GM19035 (cell line): ENCODE data around the gene ST7.

Experiments used
- ATAC-seq: cut with Tn5 transposase; IDR thresholded peaks from one replicate; pipeline ENCODE4 v1.9.1; 2021; ENCODE audit not compliant: unreplicated experiment

The ST7 gene

DNA sequence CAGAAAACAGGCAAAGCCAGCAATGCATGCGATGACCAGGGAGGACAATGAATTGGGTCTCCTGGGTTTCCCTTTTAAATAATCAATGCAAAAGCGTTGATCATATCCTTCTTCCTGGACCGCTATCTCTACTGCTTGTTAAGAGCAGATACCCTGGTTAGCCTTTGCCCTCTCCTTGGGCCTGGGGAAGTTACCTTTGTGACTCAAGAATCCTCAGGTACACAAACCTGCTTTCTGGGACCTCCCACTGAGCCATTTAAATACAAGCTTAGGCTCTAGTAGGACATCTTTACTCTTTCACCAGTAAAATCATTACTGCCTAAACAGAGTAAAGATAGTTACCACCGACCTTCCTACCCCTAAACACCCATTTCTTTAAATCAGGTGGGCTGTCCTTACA lies 195.7 kb downstream of the ST7 start:
- no peak for ATAC-seq

DNA sequence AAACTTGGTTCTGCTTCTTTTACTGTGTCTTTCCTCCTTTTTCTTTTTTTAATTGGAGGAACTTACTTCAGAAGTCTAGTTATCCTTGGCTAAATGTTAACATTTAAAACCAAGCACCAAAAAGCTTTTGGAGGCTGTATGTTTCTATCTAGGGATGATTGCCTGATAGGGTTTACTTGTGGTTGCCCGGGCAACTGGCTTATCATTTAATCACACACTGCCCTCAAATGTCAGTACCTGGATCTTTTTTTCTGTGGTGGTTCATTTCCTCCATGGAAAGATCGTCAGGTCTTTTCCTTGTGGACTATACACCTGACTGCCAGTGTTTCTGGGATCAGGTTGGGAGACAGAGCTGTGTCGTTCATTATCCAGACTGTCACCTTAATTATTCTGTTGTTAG lies 196.4 kb downstream of the ST7 start:
- ATAC-seq = no peak

DNA sequence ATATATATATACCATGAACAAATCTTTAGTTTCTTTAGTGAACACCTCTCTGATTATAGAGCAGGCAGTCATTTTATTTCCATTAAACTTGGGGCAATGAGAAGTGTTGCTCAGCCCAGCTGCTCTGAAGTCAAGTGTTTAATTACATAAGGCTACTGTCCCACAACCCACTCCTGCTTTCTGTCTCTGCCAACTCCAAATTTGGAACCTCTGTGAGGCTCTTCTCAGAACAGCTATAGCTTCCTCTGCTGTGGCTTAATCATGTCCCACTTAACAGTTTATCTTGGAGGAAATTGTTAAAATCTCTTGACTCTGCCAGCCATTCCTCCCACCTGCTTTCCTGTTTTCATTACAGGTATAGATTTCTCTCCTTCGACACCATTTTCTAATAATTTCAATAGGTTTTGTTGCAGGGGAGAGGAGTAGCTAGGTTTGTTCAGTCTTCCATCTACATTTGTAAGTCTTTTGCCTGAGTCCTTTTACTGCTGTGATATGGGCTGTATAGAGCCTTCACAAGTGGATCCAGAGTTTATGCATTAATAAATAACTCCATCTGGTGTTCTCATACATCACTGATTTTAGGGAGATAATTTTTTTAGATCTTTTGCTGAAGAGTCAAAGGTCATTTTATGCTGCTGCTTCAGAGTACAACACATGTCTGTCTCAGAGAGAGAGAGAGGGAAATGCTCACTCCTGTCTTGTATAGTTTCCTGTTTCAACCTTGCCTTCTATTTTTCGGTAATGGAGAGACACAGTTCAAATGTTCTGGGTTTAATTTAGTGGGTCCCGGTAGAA lies 199.1 kb downstream of the ST7 start:
- ATAC-seq = no peak

DNA sequence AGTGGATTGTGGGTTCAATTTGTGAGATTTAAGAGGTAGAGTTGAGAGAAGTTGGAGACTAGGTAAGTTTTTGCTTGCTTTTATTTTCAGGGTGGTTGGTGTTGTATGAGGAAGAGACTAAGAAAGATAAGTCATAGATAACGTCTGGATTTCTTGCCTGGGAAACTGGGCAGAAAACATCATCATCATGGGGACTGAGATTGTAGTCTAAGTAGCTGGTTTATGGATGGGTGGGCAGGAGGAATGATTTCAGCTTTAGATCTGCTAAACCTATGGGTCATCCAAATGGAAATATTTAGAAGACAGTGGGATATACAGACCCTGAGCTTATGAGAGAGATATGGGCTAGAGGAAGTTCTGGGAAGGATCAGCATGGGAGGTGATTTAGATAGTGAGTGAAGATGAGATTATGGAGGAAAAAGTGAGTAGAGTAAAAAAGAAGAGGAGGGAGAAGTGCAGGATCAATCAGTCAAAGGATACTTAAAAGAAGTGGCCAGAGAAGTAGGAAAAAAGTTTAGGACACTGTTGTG lies 199.8 kb downstream of the ST7 start:
- ATAC-seq = no peak

DNA sequence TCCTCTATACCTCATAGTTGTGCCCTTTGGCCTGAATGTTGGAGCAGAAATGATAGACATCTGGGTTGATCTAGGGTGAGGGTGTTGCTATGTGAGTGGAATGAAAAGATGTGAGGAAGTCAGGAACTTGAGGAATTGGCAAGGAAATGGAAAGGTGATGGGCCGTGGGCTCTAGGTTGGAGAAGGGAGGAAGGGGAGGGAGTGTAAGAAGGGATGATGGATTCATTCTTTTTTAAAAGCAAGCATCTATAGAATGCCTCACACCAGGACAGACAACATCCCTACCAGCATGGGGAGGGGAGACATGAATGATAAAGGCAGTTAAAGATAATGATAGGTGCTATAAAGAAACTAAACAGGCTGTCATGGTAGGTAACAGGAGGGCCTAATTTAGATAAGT lies 201.4 kb downstream of the ST7 start:
- ATAC-seq = no peak

DNA sequence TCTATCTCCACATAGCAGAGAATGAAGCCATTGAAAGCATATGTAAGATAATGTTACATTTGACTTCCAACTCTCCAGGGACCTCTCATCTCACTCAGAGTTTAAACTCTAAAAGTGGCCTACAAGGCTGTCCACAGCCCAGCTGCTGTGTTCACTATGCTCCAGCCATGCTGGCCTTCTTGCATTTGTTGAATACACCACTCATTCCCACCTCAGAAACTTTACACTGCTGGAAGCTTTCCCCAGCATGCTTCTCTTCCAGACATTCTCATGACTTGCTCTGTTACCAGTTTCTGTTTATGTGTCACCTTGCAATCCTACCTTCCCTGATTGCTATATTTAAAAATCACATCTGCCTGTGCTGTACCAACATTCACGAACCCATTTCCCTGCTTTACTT lies 202.4 kb downstream of the ST7 start:
- no peak for ATAC-seq

DNA sequence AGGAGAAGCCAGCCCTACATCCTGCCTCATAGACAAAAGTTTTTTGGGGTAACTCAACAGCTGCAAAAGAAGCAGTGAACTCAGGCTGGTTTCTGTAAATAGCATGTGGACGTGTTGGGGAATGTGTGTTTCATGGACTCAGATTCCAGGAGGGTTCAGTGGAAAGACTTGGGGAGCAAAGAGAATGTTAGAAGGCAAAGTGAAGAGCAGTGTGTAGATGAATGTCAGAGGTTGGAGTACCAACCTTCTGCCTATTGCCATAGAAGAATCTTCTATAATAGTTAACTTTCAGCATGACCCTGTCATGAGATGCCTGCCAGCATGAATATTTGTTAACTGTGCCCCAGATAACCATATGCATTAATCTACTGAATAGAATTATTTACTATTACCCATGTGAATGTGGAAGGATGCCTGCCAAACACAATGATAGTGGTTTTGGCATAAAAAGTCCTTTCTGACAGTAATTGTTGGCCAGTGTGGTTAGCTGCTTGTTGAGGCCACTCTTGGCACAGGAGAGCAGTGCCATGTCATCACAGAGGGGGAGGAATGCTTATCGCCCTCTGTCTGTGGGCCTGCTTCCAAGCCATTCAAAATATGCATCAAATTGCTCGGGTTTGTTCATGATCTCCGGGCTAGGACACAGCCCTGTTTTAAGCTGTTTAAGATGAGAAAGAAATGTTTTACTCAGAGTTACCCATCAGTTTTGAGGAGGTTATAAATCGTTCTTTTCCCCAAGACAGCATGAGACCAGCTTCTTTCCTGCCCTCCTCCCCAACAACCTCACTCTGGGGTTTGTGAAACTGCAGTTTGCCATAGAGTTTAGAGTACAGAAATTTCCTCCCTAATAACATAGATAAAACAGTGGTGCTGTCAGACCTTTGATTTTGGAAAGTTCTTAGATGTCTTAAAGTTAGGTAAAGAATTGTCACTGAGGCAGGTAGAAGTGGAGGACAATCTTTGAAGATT lies 204.2 kb downstream of the ST7 start:
- no peak for ATAC-seq

DNA sequence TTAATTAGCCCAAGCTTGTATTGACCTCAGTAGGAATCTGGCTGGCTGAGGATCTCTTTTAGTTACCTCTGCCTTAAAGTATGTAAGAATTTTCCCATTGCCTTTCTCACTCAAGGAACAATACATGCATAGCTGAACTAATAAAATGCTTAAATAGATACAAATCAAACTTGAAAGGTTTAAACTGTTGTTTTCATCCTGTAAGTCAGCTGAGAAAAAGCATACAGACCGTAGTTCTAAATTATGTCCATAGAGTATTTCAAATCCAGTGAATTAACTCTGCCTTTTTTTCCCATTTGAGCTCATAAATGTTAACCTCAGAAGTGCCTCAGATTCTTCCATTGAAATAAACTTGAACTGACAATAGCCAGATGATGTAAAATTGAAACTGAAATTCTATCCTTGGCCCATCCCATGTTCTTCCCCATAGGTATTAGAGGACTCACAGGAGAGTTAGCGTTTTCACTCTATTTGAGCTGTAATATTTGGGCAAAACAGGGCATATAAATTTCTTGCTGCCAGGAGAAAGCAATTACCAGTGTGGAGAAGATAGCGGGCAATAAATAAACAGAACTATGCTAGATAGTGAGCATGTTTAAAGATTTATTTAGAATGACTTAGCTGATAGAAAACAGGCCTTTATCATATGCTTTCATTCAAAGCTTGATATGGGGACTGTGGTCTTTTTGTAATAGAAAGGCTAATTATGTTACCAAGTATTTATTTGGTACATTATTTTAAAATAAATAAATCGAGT lies 205.8 kb downstream of the ST7 start:
- ATAC-seq = no peak

DNA sequence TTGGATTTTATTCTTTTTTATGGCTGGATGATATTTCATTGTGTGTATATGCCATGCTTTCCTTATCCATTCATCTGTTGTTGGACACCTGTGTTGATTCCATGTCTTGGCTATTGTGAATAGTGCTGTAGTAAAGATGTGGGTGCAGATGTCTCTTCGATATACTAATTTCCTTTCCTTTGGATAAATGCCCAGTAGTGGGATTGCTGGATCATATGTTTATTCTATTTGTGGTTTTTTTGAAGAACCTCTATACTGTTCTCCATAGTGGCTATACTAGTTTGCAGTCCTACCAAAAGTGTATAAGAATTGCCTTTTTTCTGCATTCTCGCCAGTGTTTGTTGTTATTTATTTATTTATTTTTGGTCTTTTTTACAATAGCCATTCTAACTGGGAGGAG lies 209.8 kb downstream of the ST7 start:
- ATAC-seq = no peak

DNA sequence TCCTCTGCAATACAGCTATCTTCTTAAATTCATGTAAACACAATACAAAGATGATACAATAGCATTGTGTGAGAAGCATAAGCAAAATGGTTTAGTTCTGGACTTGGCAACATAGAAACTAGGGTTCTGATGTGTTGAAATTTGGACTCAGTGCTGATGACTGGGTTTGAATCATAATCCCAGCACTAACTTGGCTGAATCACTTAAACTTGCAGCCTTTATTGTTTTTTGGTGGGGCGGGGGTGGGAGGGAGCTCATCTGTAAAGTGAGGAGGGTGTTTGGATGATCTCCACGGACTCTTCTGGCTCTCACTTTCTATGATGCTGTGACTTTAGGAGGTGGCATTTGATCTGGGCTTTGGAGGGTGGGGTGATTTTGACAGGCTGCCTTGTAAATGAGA lies 211.3 kb downstream of the ST7 start:
- ATAC-seq = no peak

DNA sequence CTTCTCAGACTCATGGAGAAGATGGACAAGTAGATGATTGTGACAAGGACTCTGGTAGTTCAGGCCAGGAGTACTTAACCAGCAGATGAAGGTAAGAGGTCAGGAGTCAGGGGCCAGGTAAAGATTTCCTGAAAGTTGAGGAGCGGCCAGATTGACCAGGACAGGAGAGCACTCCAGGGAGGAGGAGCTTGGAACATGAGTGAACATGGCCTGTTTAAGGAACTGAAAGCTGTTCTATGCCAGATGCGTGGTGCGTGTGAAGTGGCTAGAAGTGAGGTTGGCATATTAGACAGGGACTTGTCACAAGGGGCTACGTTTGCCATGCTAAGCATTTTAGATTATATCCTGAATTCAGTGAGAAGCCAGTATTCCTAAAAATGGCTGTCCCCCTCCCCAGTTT lies 212.4 kb downstream of the ST7 start:
- ATAC-seq = no peak

DNA sequence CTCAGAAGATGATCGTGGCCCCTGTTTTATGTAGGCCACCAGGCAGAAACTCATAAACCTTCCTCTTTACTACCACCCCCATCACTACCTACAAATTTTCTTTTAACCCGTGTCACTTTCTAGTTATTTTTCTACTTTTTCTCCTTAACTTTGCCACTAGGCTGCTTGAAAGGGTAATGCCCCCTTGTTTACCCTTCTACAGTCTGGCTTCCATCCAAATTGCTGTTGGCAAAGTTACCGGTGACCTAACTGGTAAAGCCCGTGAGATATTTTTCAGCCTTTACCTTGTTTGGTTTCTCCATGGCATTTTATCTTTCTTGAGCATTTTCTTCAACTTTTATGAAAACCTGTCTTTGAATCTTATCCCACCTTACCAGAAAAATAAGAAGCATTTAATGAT lies 216.6 kb downstream of the ST7 start:
- ATAC-seq = no peak

DNA sequence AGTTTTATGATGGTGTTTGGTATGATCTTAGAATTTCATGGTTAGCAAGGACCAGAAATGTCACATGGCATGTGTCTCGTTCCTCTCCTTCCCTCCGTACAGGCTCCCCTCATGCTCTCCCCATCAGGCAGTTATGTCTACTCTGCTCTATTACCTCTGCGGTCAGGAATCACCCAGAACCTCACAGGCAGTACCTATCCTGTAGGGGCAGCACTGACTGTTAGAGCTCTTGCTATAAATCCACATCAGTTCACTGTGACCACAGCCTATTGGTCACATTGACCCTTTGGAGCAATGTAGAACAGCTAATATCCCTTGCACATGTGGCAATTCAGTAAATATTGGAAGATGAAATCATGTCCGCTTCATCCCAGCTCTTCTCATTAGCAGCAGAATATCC lies 217.8 kb downstream of the ST7 start:
- no peak for ATAC-seq

DNA sequence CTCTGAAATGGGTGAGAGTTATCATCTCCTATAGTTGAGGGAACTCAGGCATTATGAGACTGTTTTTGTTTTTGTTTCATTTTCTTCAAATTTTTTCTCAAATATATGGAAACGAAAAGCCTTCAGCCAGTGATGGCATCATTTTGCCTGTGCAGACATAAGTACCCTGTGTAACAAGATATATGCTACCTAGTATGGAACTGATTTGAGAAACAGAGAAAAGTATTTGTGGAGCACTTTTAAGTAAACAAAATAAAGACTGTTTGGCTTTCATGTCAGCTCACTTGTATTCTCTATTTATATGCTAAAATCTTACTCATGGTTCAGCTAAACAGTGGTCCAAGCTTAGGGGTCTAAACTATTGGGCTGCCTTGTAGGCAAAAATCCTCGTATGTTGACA lies 219.0 kb downstream of the ST7 start:
- ATAC-seq = no peak

DNA sequence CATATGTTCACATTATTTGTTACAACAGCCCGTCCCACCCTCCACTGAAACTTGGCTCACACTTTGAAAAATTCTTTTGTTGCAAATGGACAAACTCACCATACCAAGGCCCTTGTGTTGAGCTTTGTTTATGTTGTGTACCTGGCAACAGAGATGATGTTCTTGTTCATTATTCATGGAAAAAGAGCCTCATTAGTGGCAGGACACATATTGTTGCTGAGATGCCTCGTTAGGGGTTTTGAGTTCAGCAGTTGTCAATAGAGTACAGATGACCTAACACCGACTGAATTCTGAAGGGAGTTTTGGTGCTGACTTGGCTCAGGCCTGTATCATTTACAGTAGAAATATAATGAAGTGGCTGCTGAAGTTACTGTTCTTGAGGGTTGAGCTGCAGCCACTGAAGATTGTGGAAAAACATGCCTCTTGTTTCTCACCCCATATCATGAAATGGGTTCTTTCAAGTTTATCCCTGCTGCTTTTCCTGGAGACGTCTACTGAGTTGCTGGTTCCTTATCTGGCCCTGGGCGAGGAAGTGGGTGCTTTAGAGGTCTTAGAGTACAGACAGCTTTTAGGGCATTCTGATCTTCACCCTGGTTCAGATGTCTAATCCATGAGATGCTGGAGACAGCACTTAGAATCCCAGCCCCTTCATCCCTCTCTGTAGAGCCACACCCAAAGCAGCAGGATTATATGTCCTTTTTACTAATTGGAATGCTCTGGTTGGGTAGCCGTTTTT lies 219.9 kb downstream of the ST7 start:
- no peak for ATAC-seq

DNA sequence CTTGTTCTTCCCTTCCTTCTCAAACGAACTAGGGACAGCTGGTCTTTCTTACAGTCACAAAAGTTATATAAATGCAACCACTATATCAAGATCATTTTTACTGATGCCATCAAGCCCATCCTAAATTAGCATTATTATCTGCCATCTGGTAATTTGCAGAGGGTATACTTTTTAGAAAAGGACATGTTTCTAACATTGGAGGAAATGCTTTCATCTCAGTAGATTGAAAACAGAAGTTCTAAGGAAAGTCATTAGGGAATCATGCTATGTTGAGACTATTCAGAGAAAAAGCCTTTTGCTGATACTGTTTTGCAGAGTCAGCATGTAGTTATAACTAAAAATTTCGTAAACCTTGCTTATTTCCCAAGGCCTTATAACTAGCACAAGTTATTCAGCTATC lies 222.9 kb downstream of the ST7 start:
- no peak for ATAC-seq

DNA sequence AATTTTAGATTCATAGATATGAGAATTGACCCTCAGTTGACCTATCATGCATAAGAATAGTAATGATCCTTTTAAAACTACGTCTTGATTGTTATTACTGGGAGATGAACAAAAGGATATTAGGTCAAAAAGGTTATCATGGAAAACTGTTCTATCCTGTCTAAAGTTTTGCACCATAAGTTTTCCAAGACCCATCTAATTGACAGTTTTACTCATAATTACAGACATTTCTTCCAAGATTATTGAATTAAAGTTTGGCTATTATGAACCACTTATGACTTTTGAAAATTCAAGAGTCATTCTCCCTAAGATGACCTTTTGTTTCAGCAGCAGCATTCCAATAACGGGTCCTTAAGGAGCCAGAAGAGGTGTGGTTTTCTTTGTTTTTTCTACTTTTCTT lies 225.3 kb downstream of the ST7 start:
- ATAC-seq = no peak

DNA sequence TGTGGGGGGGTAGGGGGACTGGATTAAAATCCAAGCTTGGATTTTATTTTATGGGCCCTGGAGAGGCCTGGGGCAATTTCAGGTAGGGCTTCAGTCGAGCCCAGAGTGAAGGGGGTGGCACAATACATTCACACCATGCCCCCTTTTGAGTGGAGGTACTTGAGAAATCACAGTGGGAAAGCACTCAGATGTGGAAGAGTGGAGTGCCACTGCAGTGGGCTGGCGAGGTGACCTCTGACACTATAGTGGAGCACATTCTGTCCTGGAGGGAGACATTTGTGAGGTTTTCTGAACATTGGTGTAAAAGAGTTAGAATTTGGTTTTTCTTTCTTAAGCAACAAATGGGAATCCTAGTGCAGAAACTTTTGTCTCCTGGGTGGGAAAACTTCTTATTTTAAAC lies 226.4 kb downstream of the ST7 start:
- no peak for ATAC-seq

DNA sequence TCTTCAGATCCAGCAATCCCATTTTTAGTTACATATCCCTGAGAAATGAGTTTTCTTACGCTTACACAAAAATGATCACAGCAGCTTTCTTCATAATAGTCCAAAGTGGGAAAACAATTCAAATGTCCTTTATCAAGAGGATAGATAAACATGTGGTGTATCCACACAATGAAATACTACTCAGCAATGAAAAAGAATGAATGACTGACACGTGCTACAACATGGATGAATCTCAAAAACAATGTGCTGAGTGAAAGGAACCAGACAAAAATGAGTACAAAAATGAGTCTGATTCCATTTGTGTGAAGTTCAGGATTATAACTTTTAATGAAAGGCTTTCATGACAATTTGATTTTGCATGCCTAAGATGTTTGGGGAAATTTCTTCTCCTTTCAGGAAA lies 230.4 kb downstream of the ST7 start:
- ATAC-seq = no peak

DNA sequence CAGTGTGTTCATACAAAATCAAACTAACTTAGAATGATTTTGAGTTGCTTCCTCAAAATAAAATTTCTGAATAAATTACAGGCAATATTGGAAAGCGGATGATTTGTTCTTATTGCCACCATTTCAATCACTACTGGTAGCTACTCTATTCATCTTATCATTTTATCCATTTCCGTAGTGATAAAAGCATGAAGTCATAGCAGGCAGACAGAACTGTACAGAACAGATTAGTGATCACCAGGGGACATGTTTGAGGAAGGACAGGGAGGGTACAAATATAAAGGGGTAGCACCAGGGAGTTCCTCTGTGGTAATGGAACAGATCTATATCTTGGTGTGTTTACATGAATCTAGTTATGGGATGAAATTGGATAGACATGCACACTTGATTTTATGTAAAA lies 231.1 kb downstream of the ST7 start:
- ATAC-seq = no peak

DNA sequence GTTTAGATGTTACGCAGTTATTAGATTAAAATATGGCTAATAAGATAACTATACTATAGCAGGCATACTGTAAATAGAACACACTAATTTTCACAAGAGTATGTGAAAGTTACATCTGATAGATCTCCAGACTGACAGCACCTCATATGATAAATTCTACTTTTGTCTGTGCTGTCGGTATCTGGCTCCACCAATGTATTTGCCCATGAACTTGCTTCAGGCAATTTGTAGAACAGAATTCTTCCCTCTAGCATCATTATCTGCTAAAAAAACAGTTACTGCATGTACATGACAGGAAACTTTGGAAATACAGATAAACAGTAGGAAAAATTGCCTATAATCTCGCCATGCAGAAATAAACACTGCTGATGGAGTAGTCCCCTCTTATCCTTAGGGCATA lies 231.8 kb downstream of the ST7 start:
- no peak for ATAC-seq
